Aorta (tissue), 5 donors: ENCODE data around the gene LOXL1. TPM values are rescaled to one million over a fixed set of nuclear protein-coding genes. Genes with fewer than 3 reads are reported as not detected.

ENCODE experiments used
- ATAC-seq: fragments of 200-7000 bp; cut with Tn5 transposase; one replicate; pipeline ENCODE4 v1.9.1; 2022; ENCODE audit warnings: moderate library complexity; ENCODE audit not compliant: low FRiP score
- DNase-seq, 2 donors: peaks; one replicate each; pipeline ENCODE4 v3.0.0-alpha.2; 2020
- H3K27ac ChIP-seq, 2 donors: one replicate each; pipeline ENCODE4 v1.5.1; 2013; ENCODE audit warnings: low read length in 2 of 2, mild to moderate bottlenecking in 2 of 2, moderate library complexity in 2 of 2, control low read depth in 1 of 2, inconsistent platforms in 1 of 2, low read depth in 1 of 2
- H3K27me3 ChIP-seq, 2 donors: one replicate each; pipeline ENCODE4 v1.6.1; 2013; ENCODE audit warnings: control low read depth in 1 of 2, low read length in 1 of 2, mild to moderate bottlenecking in 1 of 2, moderate library complexity in 1 of 2; ENCODE audit not compliant: insufficient read depth in 2 of 2, control insufficient read depth in 1 of 2
- H3K36me3 ChIP-seq, 2 donors: one replicate each; pipeline ENCODE4 v1.6.1; 2013; ENCODE audit warnings: control low read depth in 1 of 2, low read length in 1 of 2, mild to moderate bottlenecking in 1 of 2; ENCODE audit not compliant: insufficient read depth in 2 of 2, control insufficient read depth in 1 of 2
- H3K4me1 ChIP-seq, 2 donors: one replicate each; pipeline ENCODE4 v1.6.1; 2013; ENCODE audit warnings: low read length in 2 of 2, control low read depth in 1 of 2, mild to moderate bottlenecking in 1 of 2, moderate library complexity in 1 of 2; ENCODE audit not compliant: insufficient read depth in 2 of 2, control insufficient read depth in 1 of 2
- H3K4me3 ChIP-seq, 2 donors: one replicate each; pipeline ENCODE4 v1.5.1; 2013; ENCODE audit warnings: low read length in 2 of 2, control low read depth in 1 of 2, mild to moderate bottlenecking in 1 of 2
- H3K9me3 ChIP-seq: one replicate; pipeline ENCODE4 v1.6.1; 2013; ENCODE audit warnings: mild to moderate bottlenecking, low read length; ENCODE audit not compliant: control insufficient read depth
- WGBS, 2 donors: extraction: QIAGEN DNeasy Blood & Tissue Kit; methylation state at CpG; one replicate each; pipeline ENCODE4 v1.1.7; 2013; 5-methylcytosine and 5-hydroxymethylcytosine counted together
- intact Hi-C, 2 donors: fragments of 100-400 bp; cut with DNase I; formaldehyde crosslinking; loops; one replicate each; pipeline versions ENCODE4 v1.14.2 to v1.15.0; 2022
- polyA plus RNA-seq, 2 donors: library from polyadenylated mRNA; stranded (reverse); fragments of 200-250 nt; gene quantifications; one replicate each; pipeline ENCODE4 v1.2.3, GENCODE V29; 2013
- total RNA-seq, 2 donors: library from RNA; stranded (reverse); fragmentation: NEBNext Ultra II Directional; extraction: Animal tissue kit (Norgen Biotek cat#: 25700); gene quantifications; one replicate each; pipeline ENCODE4 v1.2.1, GENCODE V29; 2021
- donor health status: healthy with polysubstance abuse.
- donor health status: Bipolar disorder and iron deficiency.
- donor health status: DM: no; HTN: no; CAD: no.
- donor health status: DM: no; HTN: no; CAD: no.
- donor health status: DM: yes; HTN: yes; CAD: no.

Gene LOXL1
- total and polyA plus RNA-seq, 4 donors: 49.0 to 138 (median 112) TPM

DNA sequence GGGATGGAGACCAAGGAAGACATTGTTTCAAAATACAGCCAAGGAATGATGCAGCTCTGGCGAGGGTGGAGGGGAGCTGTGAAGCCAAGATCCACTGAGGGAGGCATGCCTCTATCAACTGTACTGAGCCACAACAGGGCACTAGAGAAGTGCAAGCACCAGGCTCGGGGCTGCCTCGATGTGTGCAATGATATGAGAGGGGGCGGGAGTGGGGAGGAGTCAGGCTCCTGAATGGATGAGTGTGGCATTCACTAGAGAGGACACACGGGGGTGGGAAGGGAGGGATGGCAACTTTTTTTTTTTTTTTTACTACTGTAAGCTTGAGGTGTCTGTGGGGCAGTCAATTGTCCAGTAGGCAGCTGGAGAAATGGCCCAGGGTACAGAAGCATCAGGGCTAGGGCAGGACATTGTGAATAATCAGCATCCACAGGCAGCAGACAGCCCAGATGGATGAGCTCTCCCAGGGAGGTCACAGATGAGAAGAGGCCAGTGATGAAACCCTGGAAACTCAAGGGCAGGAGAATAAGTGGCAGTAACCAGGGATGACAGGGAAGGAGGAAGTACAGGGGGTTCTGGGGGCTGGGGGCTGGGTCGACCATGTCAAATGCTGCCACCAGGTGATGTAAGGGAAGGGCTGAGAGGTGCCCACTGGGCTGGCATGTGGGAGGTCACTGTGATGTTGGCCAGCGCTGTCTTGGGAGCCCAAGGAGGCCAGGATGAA is 60.0 kb downstream of the LOXL1 start:
- Histone ChIP-seq H3K36me3 (no peaks in the 10 kb centered on the region), H3K27ac (no peak overlapping the region), H3K4me1 (no peaks in the 10 kb centered on the region), H3K27me3 (no peaks in the 10 kb centered on the region), H3K4me3 (no peak overlapping the region), H3K9me3 (no peaks in the 10 kb centered on the region)
- intact Hi-C loops: no loop called here
- WGBS, 2 donors: 39 to 42% methylated on average over 7 of the region's 7 CpGs
- ATAC-seq (no peak), DNase-seq (peak in 1 of 2 donors; percentile 40)

- 89 to 96% methylated on average over 1 of the region's 1 CpG for WGBS, 2 donors
- no peak overlapping the region for H3K4me3 ChIP-seq
- H3K4me1 ChIP-seq: no peaks in the 10 kb centered on the region
- H3K27me3 ChIP-seq: no peaks in the 10 kb centered on the region
- no peak for ATAC-seq
- H3K9me3 ChIP-seq: no peaks in the 10 kb centered on the region
- DNase-seq: no peak
- H3K36me3 ChIP-seq: no peaks in the 10 kb centered on the region
- no peak overlapping the region for H3K27ac ChIP-seq
- intact Hi-C loops: no loop called here
Observed at GRCh38 chr15:73986776-73987056, 60.5 kb downstream of the LOXL1 start.

- Histone ChIP-seq H3K4me3 (no peak overlapping the region), H3K4me1 (no peaks in the 10 kb centered on the region), H3K27me3 (no peaks in the 10 kb centered on the region), H3K27ac (no peak overlapping the region), H3K36me3 (no peaks in the 10 kb centered on the region), H3K9me3 (no peaks in the 10 kb centered on the region)
- WGBS, 2 donors: 92 to 93% methylated on average over 4 of the region's 4 CpGs
- intact Hi-C loops: no loop called here
- peak in 1 of 2 donors; percentile 3 for DNase-seq
- ATAC-seq: no peak
Observed at GRCh38 chr15:73987250-73987649, 61.0 kb downstream of the LOXL1 start.

DNA sequence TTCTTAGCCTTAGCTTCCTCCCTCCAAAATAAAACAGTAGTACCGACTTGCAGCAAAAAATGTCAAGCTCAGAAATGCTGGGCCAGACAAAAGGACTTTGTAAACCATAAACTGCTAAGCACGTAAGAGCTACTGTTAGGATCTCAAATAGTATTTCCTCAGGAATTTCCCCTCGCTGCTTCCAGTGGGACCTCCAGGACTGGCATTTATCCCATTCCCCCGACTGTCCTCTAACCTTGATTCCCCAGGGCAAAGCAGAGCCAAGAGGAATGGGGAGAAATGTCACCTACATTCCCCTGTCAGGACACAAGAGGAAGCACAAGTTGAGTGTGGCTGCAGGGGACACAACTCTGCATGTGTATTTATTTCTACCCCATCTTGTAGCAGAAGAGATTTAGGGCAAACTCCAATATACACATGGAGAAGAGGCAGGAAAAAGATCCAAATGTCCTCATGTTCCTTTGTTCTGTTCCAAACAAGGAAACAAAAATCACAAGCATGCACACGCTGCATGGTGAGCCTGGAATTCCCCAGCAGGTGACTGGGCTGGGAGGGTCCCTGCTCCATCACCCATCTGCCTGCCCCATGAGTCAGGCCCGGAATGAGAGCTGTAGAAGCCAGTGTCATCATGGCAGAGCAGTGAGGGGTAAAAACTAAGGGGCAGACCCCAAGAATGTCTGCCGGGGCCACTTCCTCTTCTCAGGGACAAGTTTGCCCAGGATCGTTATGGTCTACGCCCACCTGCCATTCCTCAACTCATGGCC is 61.6 kb downstream of the LOXL1 start:
- 75 to 77% methylated on average over 9 of the region's 9 CpGs for WGBS, 2 donors
- DNase-seq (peak in 1 of 2 donors; percentile 13), ATAC-seq (no peak)
- no peaks in the 10 kb centered on the region for H3K27me3 ChIP-seq
- no peaks in the 10 kb centered on the region for H3K9me3 ChIP-seq
- no peak overlapping the region for H3K27ac ChIP-seq
- H3K4me1 ChIP-seq: no peaks in the 10 kb centered on the region
- H3K36me3 ChIP-seq: no peaks in the 10 kb centered on the region
- no peak overlapping the region for H3K4me3 ChIP-seq
- intact Hi-C loops: no loop called here

DNA sequence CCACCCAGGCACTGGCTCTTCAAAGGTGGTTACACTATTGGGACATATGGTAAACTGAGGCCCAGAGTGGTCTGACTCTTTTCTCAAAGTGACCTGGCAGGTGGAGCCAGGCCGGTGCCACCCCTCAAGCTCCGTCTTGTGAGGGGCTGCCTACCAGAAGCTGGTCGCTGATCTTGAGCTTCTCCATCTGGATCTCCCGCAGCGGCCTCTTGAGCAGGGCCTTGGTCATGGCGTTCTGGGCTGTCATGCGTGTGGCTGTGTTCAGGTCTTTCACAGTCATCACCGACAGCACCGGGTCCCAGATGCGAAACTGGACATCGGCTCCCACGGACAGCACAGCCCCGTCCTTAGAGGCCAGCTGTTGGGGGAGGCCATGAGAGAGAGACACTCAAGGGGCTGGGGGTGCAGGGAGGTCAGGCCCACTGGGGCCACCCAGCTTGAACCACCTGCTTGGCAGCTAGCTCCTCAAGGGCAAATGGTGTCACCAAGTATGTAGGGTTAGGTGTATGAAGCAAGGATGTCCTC is 62.2 kb downstream of the LOXL1 start:
- DNase-seq (peak in 1 of 2 donors; percentile 68), ATAC-seq (no peak)
- no peaks in the 10 kb centered on the region for H3K27me3 ChIP-seq
- WGBS, 2 donors: 95 to 96% methylated on average over 13 of the region's 13 CpGs
- no peaks in the 10 kb centered on the region for H3K36me3 ChIP-seq
- intact Hi-C loops: no loop called here
- no peak overlapping the region for H3K27ac ChIP-seq
- no peak overlapping the region for H3K4me3 ChIP-seq
- no peaks in the 10 kb centered on the region for H3K4me1 ChIP-seq
- no peaks in the 10 kb centered on the region for H3K9me3 ChIP-seq

GRCh38 chr15:73989001-73989798 is 62.9 kb downstream of the LOXL1 start:
- Histone ChIP-seq H3K4me1 (no peaks in the 10 kb centered on the region), H3K36me3 (no peaks in the 10 kb centered on the region), H3K4me3 (no peak overlapping the region), H3K27me3 (no peaks in the 10 kb centered on the region), H3K27ac (peak overlapping the region in 1 of 2 donors; percentile 39), H3K9me3 (no peaks in the 10 kb centered on the region)
- WGBS, 2 donors: 68 to 72% methylated on average over 9 of the region's 9 CpGs
- ATAC-seq (no peak), DNase-seq (peak in 1 of 2 donors; percentile 65)
- intact Hi-C loops: no loop called here

- no peaks in the 10 kb centered on the region for H3K9me3 ChIP-seq
- no peaks in the 10 kb centered on the region for H3K36me3 ChIP-seq
- intact Hi-C loops: loop anchor here in 1 of 2 donors (2.0 to 5.0 kb wide), 3 partner anchors 50 to 327 kb away; partner anchors contain the start of gene LOXL1
- WGBS, 2 donors: 71 to 72% methylated on average over 9 of the region's 9 CpGs
- ATAC-seq (no peak), DNase-seq (peak in 1 of 2 donors; percentile 54)
- H3K27ac ChIP-seq: peak overlapping the region; percentile 30 to 86
- no peak overlapping the region for H3K4me3 ChIP-seq
- H3K27me3 ChIP-seq: no peaks in the 10 kb centered on the region
- no peaks in the 10 kb centered on the region for H3K4me1 ChIP-seq
Observed at GRCh38 chr15:73990250-73991005, 64.2 kb downstream of the LOXL1 start.

- DNase-seq: peak; percentile 89
- peak; percentile 51 for ATAC-seq
Observed at GRCh38 chr15:73991260-73991659, 65.0 kb downstream of the LOXL1 start.

More at GRCh38 chr15:73991260-73991659, 65.0 kb downstream of the LOXL1 start:
- 1 to 7% methylated on average over 5 of the region's 5 CpGs for WGBS, 2 donors
- H3K9me3 ChIP-seq: no peaks in the 10 kb centered on the region
- no peaks in the 10 kb centered on the region for H3K36me3 ChIP-seq
- peak overlapping the region; percentile 30 to 86 for H3K27ac ChIP-seq
- intact Hi-C loops: loop anchor here in 1 of 2 donors (2.0 to 5.0 kb wide), 3 partner anchors 50 to 326 kb away; partner anchors contain the start of gene LOXL1
- no peaks in the 10 kb centered on the region for H3K27me3 ChIP-seq
- no peaks in the 10 kb centered on the region for H3K4me1 ChIP-seq
- H3K4me3 ChIP-seq: peak overlapping the region in 1 of 2 donors; percentile 57
